Subcutaneous abdominal adipose tissue (tissue), 5 donors: Measurements from ENCODE around the gene SPEM1.

Source experiments
- H3K27ac ChIP-seq: one replicate; pipeline ENCODE4 v1.7.0; 2013; ENCODE audit warnings: low read depth, mild to moderate bottlenecking, inconsistent platforms, low read length, moderate library complexity
- H3K27me3 ChIP-seq, 5 donors: one replicate each; pipeline ENCODE4 v1.7.0; 2013; ENCODE audit warnings: low read length in 5 of 5, inconsistent platforms in 1 of 5; ENCODE audit not compliant: control insufficient read depth in 5 of 5, insufficient read depth in 4 of 5
- H3K36me3 ChIP-seq, 5 donors: one replicate each; pipeline ENCODE4 v1.7.0; 2013; ENCODE audit warnings: low read length in 5 of 5; ENCODE audit not compliant: control insufficient read depth in 5 of 5, insufficient read depth in 5 of 5
- H3K4me1 ChIP-seq, 5 donors: one replicate each; pipeline ENCODE4 v1.7.0; 2013; ENCODE audit warnings: low read length in 5 of 5, mild to moderate bottlenecking in 3 of 5, moderate library complexity in 1 of 5; ENCODE audit not compliant: control insufficient read depth in 5 of 5, insufficient read depth in 5 of 5
- H3K4me3 ChIP-seq, 5 donors: one replicate each; pipeline ENCODE4 v1.7.0; 2013; ENCODE audit warnings: low read length in 5 of 5, low read depth in 1 of 5
- H3K9ac ChIP-seq, 5 donors: one replicate each; pipeline ENCODE4 v1.7.0; 2013; ENCODE audit warnings: low read length in 5 of 5, mild to moderate bottlenecking in 4 of 5, moderate library complexity in 3 of 5
- H3K9me3 ChIP-seq, 5 donors: one replicate each; pipeline ENCODE4 v1.7.0; 2013; ENCODE audit warnings: low read length in 5 of 5; ENCODE audit not compliant: control insufficient read depth in 5 of 5
- donor health status: healthy.
- donor health status: healthy.
- donor health status: healthy.
- donor health status: healthy.
- donor health status: healthy.

The SPEM1 gene

DNA sequence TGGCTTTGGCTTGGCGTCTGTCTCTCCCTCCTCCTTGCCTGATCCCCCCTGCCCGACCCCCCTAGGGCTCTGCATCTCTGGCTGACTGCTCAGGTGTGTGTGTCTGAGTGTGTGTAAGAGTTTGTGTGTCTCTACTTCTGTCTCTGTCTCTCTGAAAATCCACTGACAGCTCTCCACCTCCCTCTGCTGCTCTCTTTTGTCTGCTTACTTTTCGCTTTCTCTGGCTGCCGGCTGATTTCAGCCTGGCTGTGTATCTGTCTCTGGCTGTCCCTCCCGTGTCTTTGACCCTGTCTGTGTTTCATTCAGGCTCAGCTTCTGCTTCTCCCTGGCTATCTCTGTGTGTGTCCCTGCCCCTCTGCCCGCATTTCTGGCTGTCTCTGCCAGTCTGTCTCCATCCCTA, 3.8 kb upstream of the SPEM1 start:
- no peaks in the 10 kb centered on the region for H3K9me3 ChIP-seq
- peaks cover 0 to 4% (median 0%) of the 10 kb centered on the region in 5 donors for H3K4me1 ChIP-seq
- no peak overlapping the region for H3K9ac ChIP-seq
- H3K36me3 ChIP-seq, result peaks cover 0 to 19% (median 8%) of the 10 kb centered on the region in 5 donors
- H3K27me3 ChIP-seq, result peaks cover 0 to 16% (median 5%) of the 10 kb centered on the region in 5 donors
- H3K4me3 ChIP-seq, result no peak overlapping the region
- no peak overlapping the region for H3K27ac ChIP-seq

GRCh38 chr17:7417056-7417655, 3.0 kb upstream of the SPEM1 start:
- H3K4me1 ChIP-seq, result peaks cover 0 to 4% (median 0%) of the 10 kb centered on the region in 5 donors
- H3K27me3 ChIP-seq, result peaks cover 0 to 16% (median 5%) of the 10 kb centered on the region in 5 donors
- peaks cover 0 to 19% (median 8%) of the 10 kb centered on the region in 5 donors for H3K36me3 ChIP-seq
- H3K27ac ChIP-seq, result no peak overlapping the region
- no peak overlapping the region for H3K4me3 ChIP-seq
- H3K9ac ChIP-seq, result no peak overlapping the region
- H3K9me3 ChIP-seq, result no peaks in the 10 kb centered on the region

- Histone ChIP-seq H3K9ac (no peak overlapping the region), H3K27ac (no peak overlapping the region), H3K27me3 (peaks cover 0 to 16% (median 5%) of the 10 kb centered on the region in 5 donors), H3K4me3 (no peak overlapping the region), H3K4me1 (peaks cover 0 to 4% (median 0%) of the 10 kb centered on the region in 5 donors), H3K9me3 (no peaks in the 10 kb centered on the region), H3K36me3 (peaks cover 0 to 19% (median 8%) of the 10 kb centered on the region in 5 donors)
Measured at GRCh38 chr17:7418472-7419152, 1.5 kb upstream of the SPEM1 start.

GRCh38 chr17:7421186-7421585, 1.1 kb downstream of the SPEM1 start:
- Histone ChIP-seq H3K9ac (no peak overlapping the region), H3K9me3 (no peaks in the 10 kb centered on the region), H3K27me3 (peaks cover 0 to 16% (median 9%) of the 10 kb centered on the region in 5 donors), H3K4me1 (peaks cover 0 to 4% (median 0%) of the 10 kb centered on the region in 5 donors), H3K4me3 (no peak overlapping the region), H3K36me3 (peaks cover 0 to 7% (median 2%) of the 10 kb centered on the region in 5 donors), H3K27ac (no peak overlapping the region)

GRCh38 chr17:7423679-7424078, 3.6 kb downstream of the SPEM1 start:
- H3K9me3 ChIP-seq, result no peaks in the 10 kb centered on the region
- H3K9ac ChIP-seq, result no peak overlapping the region
- H3K36me3 ChIP-seq, result no peaks in the 10 kb centered on the region
- peaks cover 0 to 12% (median 9%) of the 10 kb centered on the region in 5 donors for H3K27me3 ChIP-seq
- no peak overlapping the region for H3K27ac ChIP-seq
- no peaks in the 10 kb centered on the region for H3K4me1 ChIP-seq
- H3K4me3 ChIP-seq, result no peak overlapping the region

DNA sequence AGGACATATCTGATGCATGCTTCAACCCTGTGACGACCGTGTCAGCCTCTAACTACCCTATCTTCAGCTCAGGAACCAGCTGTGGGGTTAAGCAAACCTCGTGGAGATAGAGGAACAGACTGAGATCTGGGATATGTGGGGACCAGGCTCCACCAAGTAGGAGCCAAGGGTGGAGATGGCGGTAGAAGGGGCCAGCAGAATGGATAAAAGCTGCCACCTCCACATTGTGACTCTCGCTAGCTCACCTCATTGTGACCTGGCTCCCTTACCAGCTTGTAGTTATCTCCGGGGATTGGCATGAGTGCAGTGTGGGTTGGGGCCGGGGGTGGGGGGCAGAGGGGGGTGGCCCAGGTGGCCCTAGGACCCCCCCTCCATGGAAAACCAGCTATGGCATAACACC, 5.2 kb downstream of the SPEM1 start, which contains the start of gene SPEM2:
Gene SPEM2 (plus strand): TSS at position 301 of the 400 bp plus-strand sequence. CDS start 73 bp downstream, at position 374.
- Histone ChIP-seq H3K9me3 (no peaks in the 10 kb centered on the region), H3K9ac (no peak within 1 kb of the TSS), H3K36me3 (no peaks in the 10 kb centered on the region), H3K27ac (no peak within 1 kb of the TSS), H3K4me1 (no peaks in the 10 kb centered on the region), H3K4me3 (no peak within 1 kb of the TSS), H3K27me3 (peaks cover 0 to 4% (median 0%) of the 10 kb centered on the region in 5 donors)

- Histone ChIP-seq H3K9me3 (no peaks in the 10 kb centered on the region), H3K36me3 (no peaks in the 10 kb centered on the region), H3K27me3 (peaks cover 0 to 4% (median 0%) of the 10 kb centered on the region in 5 donors), H3K4me3 (no peak overlapping the region), H3K9ac (no peak overlapping the region), H3K27ac (no peak overlapping the region), H3K4me1 (no peaks in the 10 kb centered on the region)
Measured at GRCh38 chr17:7425756-7426155, 5.6 kb downstream of the SPEM1 start.

DNA sequence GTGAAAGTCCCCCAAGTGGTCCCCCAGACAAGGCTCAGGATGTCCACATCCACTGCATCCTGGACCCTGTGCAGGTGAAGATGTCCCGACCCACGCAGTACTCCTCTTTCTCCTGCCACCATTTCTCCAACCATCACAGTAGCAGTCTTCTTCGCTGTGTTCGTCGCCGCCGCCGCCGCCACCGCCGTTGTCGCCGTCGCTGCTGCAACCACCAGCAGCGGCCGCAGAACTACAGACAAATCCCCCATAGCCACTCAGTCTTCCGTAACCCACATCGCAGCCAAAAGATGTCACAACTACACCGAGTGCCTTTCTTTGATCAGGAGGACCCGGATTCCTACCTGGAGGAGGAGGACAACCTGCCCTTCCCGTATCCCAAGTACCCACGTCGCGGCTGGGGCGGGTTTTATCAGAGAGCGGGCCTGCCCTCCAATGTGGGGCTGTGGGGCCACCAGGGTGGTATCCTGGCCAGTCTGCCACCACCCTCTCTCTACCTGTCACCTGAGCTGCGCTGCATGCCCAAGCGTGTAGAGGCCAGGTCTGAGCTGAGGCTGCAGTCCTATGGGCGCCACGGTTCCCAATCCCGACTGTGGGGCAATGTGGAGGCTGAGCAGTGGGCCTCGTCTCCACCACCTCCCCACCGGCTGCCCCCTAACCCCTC, 6.2 kb downstream of the SPEM1 start:
- Histone ChIP-seq H3K27me3 (peaks cover 0 to 4% (median 0%) of the 10 kb centered on the region in 5 donors), H3K4me1 (no peaks in the 10 kb centered on the region), H3K36me3 (no peaks in the 10 kb centered on the region), H3K9me3 (no peaks in the 10 kb centered on the region), H3K9ac (no peak overlapping the region), H3K4me3 (no peak overlapping the region), H3K27ac (no peak overlapping the region)

- Histone ChIP-seq H3K9me3 (no peaks in the 10 kb centered on the region), H3K9ac (no peak overlapping the region), H3K27me3 (peaks cover 0 to 4% (median 0%) of the 10 kb centered on the region in 5 donors), H3K36me3 (no peaks in the 10 kb centered on the region), H3K27ac (no peak overlapping the region), H3K4me1 (no peaks in the 10 kb centered on the region), H3K4me3 (no peak overlapping the region)
Measured at GRCh38 chr17:7426896-7427489, 6.9 kb downstream of the SPEM1 start.
